Inflammatory macrophage treated with lipopolysaccharide for 4 hours (primary cell): ENCODE results near the gene CHST9.
"Not testable (repeated sequence)": the region's sequence is repeated elsewhere in the genome, so short reads cannot be mapped to it uniquely, and the experiment has no call there.

ENCODE experiments used
- DNase-seq: peaks from one replicate; pipeline ENCODE4 v3.0.0-alpha.2; 2020

Gene CHST9

DNA sequence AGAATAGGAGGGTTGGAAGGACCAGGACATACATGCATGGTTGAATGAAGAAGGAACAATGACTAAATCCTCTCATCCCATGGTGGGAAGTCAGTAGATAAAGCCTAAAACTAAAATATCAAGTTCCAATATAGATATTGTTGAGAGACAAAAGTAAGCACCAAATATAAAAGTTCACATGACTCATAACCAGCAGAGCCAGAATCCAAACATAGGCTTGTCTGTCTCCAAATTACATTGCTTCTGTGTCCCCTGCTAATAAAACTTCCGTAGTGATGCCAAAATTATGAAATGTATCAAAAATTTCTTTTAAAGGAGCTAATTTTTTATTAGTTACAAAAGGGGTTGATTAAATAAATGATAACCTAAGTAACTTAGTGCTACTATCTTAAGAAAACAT, 19.7 kb downstream of the CHST9 start:
- no peak for DNase-seq

GRCh38 chr18:27164905-27165304, 20.2 kb downstream of the CHST9 start:
- no peak for DNase-seq

- not testable (repeated sequence) for DNase-seq
These were observed 21.9 kb downstream of the CHST9 start for GRCh38 chr18:27163197-27163716.

DNA sequence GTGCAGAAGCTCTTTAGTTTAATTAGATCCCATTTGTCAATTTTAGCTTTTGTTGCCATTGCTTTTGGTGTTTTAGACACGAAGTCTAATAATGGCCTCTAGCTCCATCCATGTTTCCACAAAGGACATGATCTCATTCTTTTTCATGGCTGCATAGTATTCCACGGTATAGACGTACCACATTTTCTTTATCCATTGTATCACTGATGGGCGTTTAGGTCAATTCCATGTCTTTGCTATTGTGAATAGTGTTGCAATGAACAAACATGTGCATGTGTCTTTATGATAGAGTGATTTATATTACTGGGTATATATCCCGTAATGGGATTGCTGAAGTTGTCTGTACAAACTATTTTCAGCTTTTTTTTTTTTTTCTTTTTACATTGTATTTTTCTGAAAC, 35.9 kb downstream of the CHST9 start:
- DNase-seq = not testable (repeated sequence)

DNA sequence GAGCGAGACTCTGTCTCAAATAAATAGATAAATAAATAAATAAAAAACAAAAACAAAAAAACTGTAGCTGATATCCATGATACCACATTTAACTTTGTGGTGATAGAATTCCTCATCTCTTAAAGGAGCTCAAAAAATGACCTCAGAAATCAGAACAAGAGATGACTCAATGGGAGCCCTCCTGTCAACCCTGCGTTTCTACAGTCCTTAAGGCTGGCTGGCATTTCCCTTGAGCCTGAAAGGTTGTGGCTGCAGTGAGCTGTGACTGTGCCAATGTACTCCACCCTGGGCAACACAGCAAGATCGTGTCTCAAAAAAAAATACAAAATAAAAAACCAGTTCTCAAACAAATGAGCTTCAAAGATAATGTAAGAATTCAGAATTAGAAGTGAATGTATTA, 40.4 kb downstream of the CHST9 start:
- DNase-seq = no peak

DNA sequence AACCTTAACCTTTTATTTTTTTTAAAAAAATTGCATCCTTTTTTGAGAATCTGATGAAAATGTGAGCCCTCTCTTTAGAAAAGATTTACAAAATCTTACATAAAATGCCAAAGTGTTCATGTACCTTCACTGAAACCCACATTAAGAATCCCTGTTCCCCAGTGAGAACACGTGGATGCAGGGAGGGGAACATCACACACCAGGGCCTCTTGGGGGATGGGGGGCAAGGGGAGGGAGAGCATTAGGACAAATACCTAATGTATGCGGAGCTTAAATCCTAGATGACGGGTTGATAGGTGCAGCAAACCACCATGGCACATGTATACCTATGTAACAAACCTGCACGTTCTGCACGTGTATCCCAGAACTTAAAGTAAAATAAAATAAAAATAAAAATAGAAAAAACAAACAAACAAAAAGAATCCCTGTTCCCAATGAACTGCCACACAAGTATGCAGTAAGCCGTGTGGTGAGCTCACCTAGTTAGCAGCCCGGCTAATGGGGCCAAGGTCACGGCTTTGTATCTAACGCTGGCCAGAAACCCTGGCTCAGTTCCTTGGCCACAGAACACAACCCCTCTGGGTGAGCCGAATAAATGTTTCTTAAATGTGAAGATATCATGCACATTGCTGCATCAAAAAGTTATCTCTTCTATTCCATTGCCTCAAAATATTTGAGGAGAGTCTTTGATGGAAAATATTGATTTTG, 41.4 kb downstream of the CHST9 start:
- no peak for DNase-seq

- DNase-seq = no peak
These were observed 42.2 kb downstream of the CHST9 start for GRCh38 chr18:27142891-27143290.

DNA sequence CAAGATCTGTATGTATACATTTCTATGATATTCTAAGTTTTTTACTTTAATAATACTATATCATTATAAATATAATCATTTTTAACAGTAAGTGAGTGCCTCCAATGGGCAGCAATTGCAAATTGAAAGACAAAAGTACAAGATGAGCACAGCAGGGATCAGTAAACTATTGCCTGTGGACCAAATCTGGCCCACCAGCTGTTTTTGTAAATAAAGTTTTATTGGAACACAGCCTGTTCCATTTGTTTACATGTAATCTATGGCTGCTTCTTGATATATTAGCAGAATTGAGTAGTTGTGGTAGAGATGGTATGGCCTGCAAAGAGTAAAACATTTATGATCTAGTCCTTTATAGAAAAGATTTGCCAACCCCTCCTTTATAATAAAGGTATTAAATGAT, 43.2 kb downstream of the CHST9 start:
- no peak for DNase-seq

GRCh38 chr18:27138079-27138478, 47.0 kb downstream of the CHST9 start:
- DNase-seq = no peak

DNA sequence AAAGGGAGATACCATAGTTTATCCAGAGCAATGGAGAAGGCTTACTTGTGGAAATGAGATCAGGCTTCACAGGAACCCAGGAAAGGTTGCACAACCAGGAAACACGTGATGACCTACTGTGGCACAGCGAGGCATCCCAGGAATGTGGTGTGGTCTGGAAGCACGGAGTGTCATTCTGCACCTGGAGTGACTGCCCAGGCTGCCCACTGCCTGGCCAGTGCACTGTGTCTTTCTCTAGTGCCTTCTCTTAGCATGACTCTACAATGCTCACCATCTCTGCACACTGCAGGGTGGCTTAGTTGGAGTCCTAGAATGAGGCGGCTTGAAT, 48.9 kb downstream of the CHST9 start:
- no peak for DNase-seq

GRCh38 chr18:27135504-27136207, 49.5 kb downstream of the CHST9 start:
- no peak for DNase-seq

GRCh38 chr18:27130065-27130630, 55.0 kb downstream of the CHST9 start:
- DNase-seq = no peak

DNA sequence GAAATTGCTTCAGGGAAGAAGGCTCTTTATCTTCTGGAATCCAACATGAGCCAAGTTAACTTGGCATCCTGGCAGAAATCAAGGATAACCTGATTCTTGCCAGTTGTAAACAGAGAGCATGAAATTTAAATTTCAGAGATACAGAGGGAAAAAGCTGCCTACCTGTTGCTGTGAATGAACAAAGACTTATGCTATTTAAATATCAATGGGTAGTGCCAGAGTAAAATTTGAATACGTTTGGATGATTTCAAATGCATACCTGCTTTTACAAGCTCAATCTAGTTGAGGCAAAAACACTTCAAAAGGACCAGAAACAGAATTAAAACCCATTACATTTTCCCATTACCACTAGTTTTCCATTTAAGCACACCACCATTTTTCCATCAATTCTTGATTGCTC, 60.9 kb downstream of the CHST9 start:
- no peak for DNase-seq

GRCh38 chr18:27121108-27121507, 64.0 kb downstream of the CHST9 start:
- DNase-seq = no peak

GRCh38 chr18:27120246-27120645, 64.9 kb downstream of the CHST9 start:
- no peak for DNase-seq

- DNase-seq = no peak
These were observed 66.1 kb downstream of the CHST9 start for GRCh38 chr18:27118973-27119372.

GRCh38 chr18:27114842-27115241, 70.3 kb downstream of the CHST9 start:
- DNase-seq = no peak

DNA sequence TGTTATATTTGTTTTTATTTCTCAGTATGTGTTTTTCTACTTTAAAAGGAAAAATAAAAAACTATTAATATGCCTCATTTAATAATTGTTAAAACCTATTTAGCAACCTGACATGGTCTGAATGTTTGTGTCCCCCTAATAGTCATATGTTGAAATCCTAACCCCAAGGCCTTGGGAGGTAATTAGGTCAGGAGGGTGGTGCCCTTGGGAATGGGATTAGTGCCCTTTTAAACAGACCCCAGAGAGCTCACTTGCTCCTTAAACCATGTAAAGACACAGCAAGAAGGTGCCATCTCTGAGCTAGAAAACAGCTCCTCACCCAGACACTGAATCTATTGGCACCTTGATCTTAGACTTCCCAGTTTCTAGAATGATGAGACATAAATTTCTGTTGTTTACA, 71.8 kb downstream of the CHST9 start:
- DNase-seq = no peak

DNA sequence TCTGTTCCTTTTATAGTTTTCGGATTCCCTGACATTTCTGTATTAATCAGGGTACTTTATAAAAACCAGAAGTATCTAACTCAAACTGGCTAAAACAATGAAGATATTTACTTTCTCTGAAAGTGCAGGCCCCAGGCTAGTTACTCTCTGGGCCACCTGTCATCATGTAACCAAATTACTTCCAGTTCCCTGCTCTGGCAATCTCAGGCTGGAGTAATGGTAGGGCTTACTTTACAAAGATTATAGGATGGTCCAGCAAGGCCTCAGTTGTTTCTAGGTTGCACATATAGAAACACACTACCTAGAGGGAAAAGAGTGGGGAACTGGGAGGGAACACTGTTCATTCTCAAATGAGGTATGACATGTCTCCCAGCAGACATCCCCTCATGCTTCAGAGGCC, 74.8 kb downstream of the CHST9 start:
- no peak for DNase-seq

GRCh38 chr18:27109451-27109850, 75.7 kb downstream of the CHST9 start:
- no peak for DNase-seq

GRCh38 chr18:27108842-27109241, 76.3 kb downstream of the CHST9 start:
- DNase-seq = no peak

DNA sequence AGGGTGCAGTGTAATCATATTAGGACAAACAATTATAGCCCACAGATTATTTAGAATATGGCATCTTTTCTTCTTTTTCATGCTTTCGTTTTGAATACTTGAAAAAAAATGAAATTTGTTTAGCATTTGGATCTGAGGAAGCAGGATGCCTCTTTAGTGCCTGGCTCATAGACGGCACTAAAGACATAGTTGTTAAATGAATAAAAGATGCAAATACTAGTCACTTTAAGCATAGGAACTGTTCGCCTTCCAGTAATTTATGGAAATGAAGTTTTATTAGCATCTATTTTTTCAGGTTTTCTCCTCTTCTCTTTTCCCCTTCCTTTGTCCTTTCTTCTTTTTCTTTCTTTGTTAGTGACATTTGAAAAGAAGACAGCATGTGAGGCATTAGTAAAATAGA, 80.4 kb downstream of the CHST9 start:
- DNase-seq = no peak

- no peak for DNase-seq
These were observed 90.5 kb downstream of the CHST9 start for GRCh38 chr18:27094621-27095020.

DNA sequence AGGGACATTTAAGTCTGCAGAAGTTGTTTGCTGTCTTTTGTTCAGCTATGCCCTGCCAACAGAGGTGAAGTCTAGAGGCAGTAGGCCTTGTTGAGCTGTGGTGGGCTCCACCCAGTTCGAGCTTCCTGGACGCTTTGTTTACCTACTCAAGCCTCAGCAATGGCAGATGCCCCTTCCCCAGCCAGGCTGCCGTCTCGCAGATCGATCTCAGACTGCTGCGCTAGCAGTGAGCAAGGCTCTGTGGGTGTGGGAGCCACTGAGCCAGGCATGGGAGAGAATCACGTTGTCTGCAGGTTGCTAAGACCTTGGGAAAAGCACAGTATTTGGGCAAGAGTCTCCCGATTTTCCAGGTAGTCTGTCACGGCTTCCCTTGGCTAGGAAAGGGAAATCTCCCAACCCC, 91.8 kb downstream of the CHST9 start:
- DNase-seq = not testable (repeated sequence)
